Kidney (tissue), 14 donors: ENCODE results near the gene SOWAHA. TPM values are rescaled to one million over a fixed set of nuclear protein-coding genes. Genes with fewer than 3 reads are reported as not detected.
A peak's percentile ranks its signal among the peaks of the same experiment; 100 is the strongest.

ENCODE experiments used
- DNase-seq, 5 donors: peaks; one replicate each; pipeline ENCODE4 v3.0.0-alpha.2; 2013 to 2020
- FAIRE-seq: peaks from 2 replicates; lab custom pipeline; 2012; peaks lifted over from hg19 to GRCh38; lab: Jason Lieb, UNC
- H3K27ac ChIP-seq, 2 donors: one replicate each; pipeline ENCODE4 v1.7.0; 2013; ENCODE audit warnings: low read depth in 2 of 2, low read length in 2 of 2, inconsistent platforms in 1 of 2
- H3K27me3 ChIP-seq: one replicate; pipeline ENCODE4 v1.7.1; 2013; ENCODE audit warnings: low read length, inconsistent platforms; ENCODE audit not compliant: control insufficient read depth, insufficient read depth
- H3K36me3 ChIP-seq, 3 donors: one replicate each; pipeline versions ENCODE4 v1.7.0 to v1.7.1; 2013; ENCODE audit warnings: low read length in 3 of 3, control low read depth in 1 of 3, inconsistent platforms in 1 of 3; ENCODE audit not compliant: insufficient read depth in 3 of 3, control insufficient read depth in 2 of 3
- H3K4me1 ChIP-seq, 3 donors: one replicate each; pipeline versions ENCODE4 v1.7.0 to v1.7.1; 2013; ENCODE audit warnings: low read length in 3 of 3, inconsistent platforms in 1 of 3, low read depth in 1 of 3; ENCODE audit not compliant: control insufficient read depth in 2 of 3, insufficient read depth in 2 of 3
- H3K4me3 ChIP-seq, 3 donors: one replicate each; pipeline versions ENCODE4 v1.7.0 to v1.8.1; 2013; ENCODE audit warnings: low read length in 3 of 3, control low read depth in 1 of 3, inconsistent platforms in 1 of 3
- H3K9ac ChIP-seq, 3 donors: one replicate each; pipeline versions ENCODE4 v1.7.0 to v1.7.1; 2013; ENCODE audit warnings: low read length in 3 of 3, control low read depth in 1 of 3, inconsistent platforms in 1 of 3
- H3K9me3 ChIP-seq, 3 donors: one replicate each; pipeline versions ENCODE4 v1.7.0 to v1.7.1; 2013; ENCODE audit warnings: low read length in 3 of 3, control low read depth in 1 of 3, inconsistent platforms in 1 of 3; ENCODE audit not compliant: control insufficient read depth in 2 of 3, insufficient read depth in 1 of 3
- CTCF ChIP-seq: IDR thresholded peaks from 3 replicates; pipeline ENCODE4 v1.5.1; 2012; ENCODE audit warnings: mild to moderate bottlenecking, moderate library complexity, borderline replicate concordance; ENCODE audit not compliant: insufficient read depth; ENCODE audit errors: extremely low read depth
- intact Hi-C: fragments of 100-400 bp; cut with DNase I; formaldehyde crosslinking; loops from one replicate; pipeline ENCODE4 v1.11.1; 2022
- polyA plus RNA-seq: library from polyadenylated mRNA; stranded (reverse); fragments of 350-450 nt; fragmentation: Illumina TruSeq; extraction: RNeasy Lipid Tissue Mini Kit (QIAGEN cat#74804); gene quantifications from one replicate; pipeline ENCODE4 v1.2.3, GENCODE V29; 2014; ENCODE audit warnings: low read depth, low replicate concordance; ENCODE audit not compliant: insufficient read depth
- total RNA-seq: library from RNA; stranded (reverse); fragmentation: NEBNext Ultra II Directional; extraction: Animal tissue kit (Norgen Biotek cat#: 25700); gene quantifications from one replicate; pipeline ENCODE4 v1.2.1, GENCODE V29; 2021
- donor health status: control.
- donor health status: control.
- donor health status: control.
- donor health status: control.
- donor health status: control.
- donor health status: DM: yes; HTN: yes; CAD: no.
- donor health status: Normal renal cell carcinoma (clear cell type).

Gene SOWAHA
- total and polyA plus RNA-seq, 2 donors from 2014 or later = 4.1 to 7.1 TPM

GRCh38 chr5:132765311-132766019 is 47.6 kb upstream of the SOWAHA start:
- H3K36me3 ChIP-seq = peaks cover 2 to 25% (median 22%) of the 10 kb centered on the region in 3 donors
- FAIRE-seq = no peak
- intact Hi-C loops = no loop called here
- peak in 1 of 5 donors; percentile 25 for DNase-seq
- H3K4me1 ChIP-seq = peaks cover 0 to 18% (median 10%) of the 10 kb centered on the region in 3 donors
- no peaks in the 10 kb centered on the region for H3K27me3 ChIP-seq
- H3K27ac ChIP-seq = no peak overlapping the region
- no peak overlapping the region for H3K4me3 ChIP-seq
- no peaks in the 10 kb centered on the region for H3K9me3 ChIP-seq
- no peak for TF ChIP-seq CTCF
- H3K9ac ChIP-seq = no peak overlapping the region

- H3K27ac ChIP-seq = no peak overlapping the region
- TF ChIP-seq CTCF = no peak
Observed at GRCh38 chr5:132766020-132766805, 46.9 kb upstream of the SOWAHA start.

DNA sequence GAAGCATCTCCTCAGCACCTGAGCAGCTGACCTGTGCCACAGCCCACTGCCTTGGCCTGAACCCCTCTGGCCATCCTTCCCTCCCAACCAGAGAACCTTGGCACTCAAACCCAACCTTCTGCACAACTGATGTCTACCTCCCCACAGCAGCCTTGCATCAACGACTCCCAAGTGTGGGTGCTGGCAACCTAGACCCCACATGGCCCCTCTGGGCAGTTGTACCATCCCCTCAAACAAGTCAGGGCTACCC is 46.4 kb upstream of the SOWAHA start:
- intact Hi-C loops = no loop called here
- FAIRE-seq (no peak), DNase-seq (peak in 1 of 5 donors; percentile 18)
- TF ChIP-seq CTCF = no peak
- Histone ChIP-seq H3K36me3 (peaks cover 2 to 17% (median 17%) of the 10 kb centered on the region in 3 donors), H3K9me3 (no peaks in the 10 kb centered on the region), H3K27ac (no peak overlapping the region), H3K27me3 (no peaks in the 10 kb centered on the region), H3K4me1 (peaks cover 0 to 24% (median 19%) of the 10 kb centered on the region in 3 donors), H3K9ac (no peak overlapping the region), H3K4me3 (no peak overlapping the region)

More at GRCh38 chr5:132766020-132766805, 46.9 kb upstream of the SOWAHA start:
- no peak for FAIRE-seq
- Histone ChIP-seq H3K4me1 (peaks cover 0 to 22% (median 14%) of the 10 kb centered on the region in 3 donors), H3K36me3 (peaks cover 2 to 22% (median 18%) of the 10 kb centered on the region in 3 donors), H3K9ac (no peak overlapping the region), H3K27me3 (no peaks in the 10 kb centered on the region), H3K4me3 (no peak overlapping the region), H3K9me3 (no peaks in the 10 kb centered on the region)
- DNase-seq = peak in 1 of 5 donors; percentile 25
- intact Hi-C loops = no loop called here
